HL-60 (cell line): ENCODE results near the gene DOK6.

Source experiments
- DNase-seq, 2 experiments: peaks; one replicate each; pipeline ENCODE4 v3.0.0-alpha.2; 2010 to 2020; ENCODE audit warnings: low read depth in 1 of 2, low spot score in 1 of 2
- H3K27ac ChIP-seq: fragments of 250-450 bp; sonication (Bioruptor Pico); replicated peaks from 2 replicates; pipeline ENCODE4 v1.5.1; 2020; ENCODE audit warnings: mild to moderate bottlenecking, moderate library complexity
- H3K27me3 ChIP-seq: fragments of 250-450 bp; sonication (Bioruptor Pico); 2 replicates; pipeline ENCODE4 v1.5.1; 2021; ENCODE audit warnings: mild to moderate bottlenecking, moderate library complexity; ENCODE audit not compliant: insufficient read depth, poor library complexity, severe bottlenecking
- H3K4me3 ChIP-seq: replicated peaks from 2 replicates; pipeline ENCODE4 v1.5.1; 2011; ENCODE audit warnings: mild to moderate bottlenecking, control low read depth, low read length; ENCODE audit not compliant: insufficient read depth
- GABPA ChIP-seq: IDR thresholded peaks from 2 replicates; pipeline ENCODE4 v1.6.1; 2012; ENCODE audit warnings: low read depth
- POLR2AphosphoS5 ChIP-seq: IDR thresholded peaks from 2 replicates; pipeline ENCODE4 v1.6.1; 2012; ENCODE audit warnings: low read depth
- SPI1 ChIP-seq: IDR thresholded peaks from 2 replicates; pipeline ENCODE4 v1.6.1; 2012; ENCODE audit warnings: low read depth, mild to moderate bottlenecking, borderline replicate concordance
- TF ChIP-seq, protein P1 (sequence below): IDR thresholded peaks from one replicate; pipeline ENCODE4 v1.5.1; 2011; ENCODE audit warnings: low read length, control low read depth, inconsistent platforms; ENCODE audit not compliant: insufficient read depth
- TF ChIP-seq, protein P2 (sequence below): IDR thresholded peaks from 2 replicates; pipeline ENCODE4 v1.6.1; 2012; ENCODE audit warnings: low read depth; ENCODE audit not compliant: insufficient replicate concordance

DOK6 gene

DNA sequence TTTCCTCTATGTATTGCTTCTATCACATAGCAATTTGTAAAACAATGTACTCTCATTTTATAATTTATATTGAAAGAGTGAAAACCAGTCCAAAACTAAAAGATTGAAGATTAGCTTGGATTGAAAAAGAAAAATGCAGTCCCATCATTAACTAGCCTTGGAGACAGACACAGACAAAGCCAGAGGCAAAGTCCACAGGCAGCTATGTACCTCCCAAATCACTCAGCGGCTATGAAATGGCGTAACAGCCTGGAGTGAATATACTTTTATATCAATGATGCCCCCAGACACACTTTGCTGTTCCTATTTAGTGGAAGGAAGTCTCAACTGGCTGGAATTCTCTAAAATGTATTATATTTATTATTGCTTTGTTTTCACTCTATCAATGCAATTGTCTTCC is 33.6 kb upstream of the DOK6 start:
- no peaks in the 10 kb centered on the region for H3K27me3 ChIP-seq
- TF ChIP-seq POLR2AphosphoS5, result no peak
- TF ChIP-seq, protein P1, sequence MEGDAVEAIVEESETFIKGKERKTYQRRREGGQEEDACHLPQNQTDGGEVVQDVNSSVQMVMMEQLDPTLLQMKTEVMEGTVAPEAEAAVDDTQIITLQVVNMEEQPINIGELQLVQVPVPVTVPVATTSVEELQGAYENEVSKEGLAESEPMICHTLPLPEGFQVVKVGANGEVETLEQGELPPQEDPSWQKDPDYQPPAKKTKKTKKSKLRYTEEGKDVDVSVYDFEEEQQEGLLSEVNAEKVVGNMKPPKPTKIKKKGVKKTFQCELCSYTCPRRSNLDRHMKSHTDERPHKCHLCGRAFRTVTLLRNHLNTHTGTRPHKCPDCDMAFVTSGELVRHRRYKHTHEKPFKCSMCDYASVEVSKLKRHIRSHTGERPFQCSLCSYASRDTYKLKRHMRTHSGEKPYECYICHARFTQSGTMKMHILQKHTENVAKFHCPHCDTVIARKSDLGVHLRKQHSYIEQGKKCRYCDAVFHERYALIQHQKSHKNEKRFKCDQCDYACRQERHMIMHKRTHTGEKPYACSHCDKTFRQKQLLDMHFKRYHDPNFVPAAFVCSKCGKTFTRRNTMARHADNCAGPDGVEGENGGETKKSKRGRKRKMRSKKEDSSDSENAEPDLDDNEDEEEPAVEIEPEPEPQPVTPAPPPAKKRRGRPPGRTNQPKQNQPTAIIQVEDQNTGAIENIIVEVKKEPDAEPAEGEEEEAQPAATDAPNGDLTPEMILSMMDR, result no peak
- TF ChIP-seq GABPA, result no peak
- TF ChIP-seq SPI1, result no peak
- TF ChIP-seq, protein P2, sequence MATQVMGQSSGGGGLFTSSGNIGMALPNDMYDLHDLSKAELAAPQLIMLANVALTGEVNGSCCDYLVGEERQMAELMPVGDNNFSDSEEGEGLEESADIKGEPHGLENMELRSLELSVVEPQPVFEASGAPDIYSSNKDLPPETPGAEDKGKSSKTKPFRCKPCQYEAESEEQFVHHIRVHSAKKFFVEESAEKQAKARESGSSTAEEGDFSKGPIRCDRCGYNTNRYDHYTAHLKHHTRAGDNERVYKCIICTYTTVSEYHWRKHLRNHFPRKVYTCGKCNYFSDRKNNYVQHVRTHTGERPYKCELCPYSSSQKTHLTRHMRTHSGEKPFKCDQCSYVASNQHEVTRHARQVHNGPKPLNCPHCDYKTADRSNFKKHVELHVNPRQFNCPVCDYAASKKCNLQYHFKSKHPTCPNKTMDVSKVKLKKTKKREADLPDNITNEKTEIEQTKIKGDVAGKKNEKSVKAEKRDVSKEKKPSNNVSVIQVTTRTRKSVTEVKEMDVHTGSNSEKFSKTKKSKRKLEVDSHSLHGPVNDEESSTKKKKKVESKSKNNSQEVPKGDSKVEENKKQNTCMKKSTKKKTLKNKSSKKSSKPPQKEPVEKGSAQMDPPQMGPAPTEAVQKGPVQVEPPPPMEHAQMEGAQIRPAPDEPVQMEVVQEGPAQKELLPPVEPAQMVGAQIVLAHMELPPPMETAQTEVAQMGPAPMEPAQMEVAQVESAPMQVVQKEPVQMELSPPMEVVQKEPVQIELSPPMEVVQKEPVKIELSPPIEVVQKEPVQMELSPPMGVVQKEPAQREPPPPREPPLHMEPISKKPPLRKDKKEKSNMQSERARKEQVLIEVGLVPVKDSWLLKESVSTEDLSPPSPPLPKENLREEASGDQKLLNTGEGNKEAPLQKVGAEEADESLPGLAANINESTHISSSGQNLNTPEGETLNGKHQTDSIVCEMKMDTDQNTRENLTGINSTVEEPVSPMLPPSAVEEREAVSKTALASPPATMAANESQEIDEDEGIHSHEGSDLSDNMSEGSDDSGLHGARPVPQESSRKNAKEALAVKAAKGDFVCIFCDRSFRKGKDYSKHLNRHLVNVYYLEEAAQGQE, result no peak
- no peak for DNase-seq

DNA sequence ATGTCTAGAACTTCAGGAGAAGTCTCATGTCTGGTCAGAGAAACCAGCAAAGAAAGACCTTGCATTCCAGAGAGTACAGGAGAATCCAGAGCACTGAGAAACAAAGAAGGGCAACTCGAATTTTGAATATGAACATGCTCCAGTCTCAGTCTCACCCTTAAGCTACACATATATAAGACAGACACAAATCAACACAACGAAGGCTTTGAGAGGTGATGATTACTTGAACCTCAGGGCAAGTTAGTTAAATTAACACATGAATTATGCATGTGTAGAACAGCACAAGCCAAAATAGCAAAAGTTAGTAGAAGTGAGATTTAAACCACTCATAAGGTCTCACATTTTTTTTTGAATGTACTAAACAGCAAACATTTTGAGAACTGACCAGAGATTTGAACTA is 29.0 kb upstream of the DOK6 start:
- no peak overlapping the region for H3K27ac ChIP-seq

More for the DNA sequence above, 33.6 kb upstream of the DOK6 start:
- H3K4me3 ChIP-seq, result no peak overlapping the region
- H3K27ac ChIP-seq, result no peak overlapping the region

DNA sequence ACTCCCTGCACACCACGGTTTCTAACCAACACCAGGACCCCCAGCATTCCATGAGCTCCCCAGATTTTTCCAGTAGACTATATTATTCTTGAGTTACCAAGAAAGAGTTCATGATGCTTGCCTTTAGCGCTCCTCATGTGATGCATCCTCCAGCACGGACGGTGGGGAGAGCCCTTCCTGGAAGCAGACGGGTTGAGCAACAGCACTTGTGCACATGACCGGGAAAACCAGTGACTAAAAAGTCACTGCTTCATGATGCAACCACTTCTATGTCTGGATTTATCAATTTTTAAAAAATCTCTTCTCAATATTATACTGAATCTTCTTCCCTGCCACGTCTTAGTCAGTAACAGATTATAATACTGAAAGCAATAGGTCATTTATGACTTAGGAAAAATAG is 20.4 kb upstream of the DOK6 start:
- TF ChIP-seq, protein P1, result no peak
- TF ChIP-seq GABPA, result no peak
- no peak for TF ChIP-seq SPI1
- TF ChIP-seq, protein P2, result no peak
- no peak for DNase-seq
- H3K27ac ChIP-seq, result no peak overlapping the region
- H3K4me3 ChIP-seq, result no peak overlapping the region
- H3K27me3 ChIP-seq, result no peaks in the 10 kb centered on the region

More for the DNA sequence above, 29.0 kb upstream of the DOK6 start:
- Histone ChIP-seq H3K27me3 (no peaks in the 10 kb centered on the region), H3K4me3 (no peak overlapping the region)
- DNase-seq, result no peak
- TF ChIP-seq POLR2AphosphoS5 (no peak), GABPA (no peak), SPI1 (no peak)
- TF ChIP-seq, protein P2, result no peak
- TF ChIP-seq, protein P1, result no peak
